GM21515 (cell line): ENCODE measurements around the gene C7orf33.
"Not testable (repeated sequence)": the region's sequence is repeated elsewhere in the genome, so short reads cannot be mapped to it uniquely, and the experiment has no call there.

Experiments used
- ATAC-seq: cut with Tn5 transposase; IDR thresholded peaks from one replicate; pipeline ENCODE4 v1.9.1; 2021; ENCODE audit not compliant: unreplicated experiment

C7orf33 gene

GRCh38 chr7:148590471-148590870 is at the start of gene C7orf33:
C7orf33 (plus strand) TSS chr7:148590766; CDS start chr7:148590926, 160 bp downstream.
- no peak for ATAC-seq

GRCh38 chr7:148541891-148542504 is 48.6 kb upstream of the C7orf33 start:
- ATAC-seq, result no peak

GRCh38 chr7:148543302-148543701 is 47.3 kb upstream of the C7orf33 start:
- no peak for ATAC-seq

- ATAC-seq, result no peak
Observed at GRCh38 chr7:148545172-148545571, 45.4 kb upstream of the C7orf33 start.

GRCh38 chr7:148545932-148546331 is 44.6 kb upstream of the C7orf33 start:
- no peak for ATAC-seq

GRCh38 chr7:148546857-148547256 is 43.7 kb upstream of the C7orf33 start:
- no peak for ATAC-seq

- ATAC-seq, result no peak
Observed at GRCh38 chr7:148547951-148548350, 42.6 kb upstream of the C7orf33 start.

GRCh38 chr7:148553979-148554378 is 36.6 kb upstream of the C7orf33 start:
- no peak for ATAC-seq

GRCh38 chr7:148556892-148557291 is 33.7 kb upstream of the C7orf33 start:
- ATAC-seq, result no peak

- ATAC-seq, result no peak
Observed at GRCh38 chr7:148558914-148559313, 31.7 kb upstream of the C7orf33 start.

GRCh38 chr7:148561099-148561498 is 29.5 kb upstream of the C7orf33 start:
- no peak for ATAC-seq

GRCh38 chr7:148563583-148564274 is 26.8 kb upstream of the C7orf33 start:
- ATAC-seq, result peak; percentile 59

- peak; percentile 69 for ATAC-seq
Observed at GRCh38 chr7:148564275-148564951, 26.2 kb upstream of the C7orf33 start.

GRCh38 chr7:148566736-148567135 is 23.8 kb upstream of the C7orf33 start:
- no peak for ATAC-seq

GRCh38 chr7:148567524-148567923 is 23.0 kb upstream of the C7orf33 start:
- ATAC-seq, result no peak

- ATAC-seq, result no peak
Observed at GRCh38 chr7:148570510-148570909, 20.1 kb upstream of the C7orf33 start.

- ATAC-seq, result not testable (repeated sequence)
Observed at GRCh38 chr7:148570973-148571372, 19.6 kb upstream of the C7orf33 start.

- no peak for ATAC-seq
Observed at GRCh38 chr7:148571381-148571780, 19.2 kb upstream of the C7orf33 start.

GRCh38 chr7:148572067-148572522 is 18.5 kb upstream of the C7orf33 start:
- ATAC-seq, result no peak

GRCh38 chr7:148573581-148573980 is 17.0 kb upstream of the C7orf33 start:
- ATAC-seq, result not testable (repeated sequence)

- peak; percentile 85 for ATAC-seq
Observed at GRCh38 chr7:148575640-148576411, 14.7 kb upstream of the C7orf33 start.
